Measurements from ENCODE around the gene FADS2.

Gene FADS2

GRCh38 chr11:61906522-61906909 is 78.4 kb downstream of the FADS2 start:
- TF ChIP-seq, protein P1, sequence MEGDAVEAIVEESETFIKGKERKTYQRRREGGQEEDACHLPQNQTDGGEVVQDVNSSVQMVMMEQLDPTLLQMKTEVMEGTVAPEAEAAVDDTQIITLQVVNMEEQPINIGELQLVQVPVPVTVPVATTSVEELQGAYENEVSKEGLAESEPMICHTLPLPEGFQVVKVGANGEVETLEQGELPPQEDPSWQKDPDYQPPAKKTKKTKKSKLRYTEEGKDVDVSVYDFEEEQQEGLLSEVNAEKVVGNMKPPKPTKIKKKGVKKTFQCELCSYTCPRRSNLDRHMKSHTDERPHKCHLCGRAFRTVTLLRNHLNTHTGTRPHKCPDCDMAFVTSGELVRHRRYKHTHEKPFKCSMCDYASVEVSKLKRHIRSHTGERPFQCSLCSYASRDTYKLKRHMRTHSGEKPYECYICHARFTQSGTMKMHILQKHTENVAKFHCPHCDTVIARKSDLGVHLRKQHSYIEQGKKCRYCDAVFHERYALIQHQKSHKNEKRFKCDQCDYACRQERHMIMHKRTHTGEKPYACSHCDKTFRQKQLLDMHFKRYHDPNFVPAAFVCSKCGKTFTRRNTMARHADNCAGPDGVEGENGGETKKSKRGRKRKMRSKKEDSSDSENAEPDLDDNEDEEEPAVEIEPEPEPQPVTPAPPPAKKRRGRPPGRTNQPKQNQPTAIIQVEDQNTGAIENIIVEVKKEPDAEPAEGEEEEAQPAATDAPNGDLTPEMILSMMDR (conservative IDR thresholded peaks at IDR 0.05; ENCODE audit: low read depth, low read length) = no peak
- no peak overlapping the region for H3K4me3 ChIP-seq (ENCODE audit: low read length)
- DNase-seq (ENCODE audit: low read depth) = no peak

GRCh38 chr11:61907282-61907681 is 79.2 kb downstream of the FADS2 start:
- H3K4me3 ChIP-seq (ENCODE audit: low read length) = no peak overlapping the region
- DNase-seq (ENCODE audit: low read depth) = no peak
- TF ChIP-seq, protein P1 (conservative IDR thresholded peaks at IDR 0.05; ENCODE audit: low read depth, low read length) = no peak

DNA sequence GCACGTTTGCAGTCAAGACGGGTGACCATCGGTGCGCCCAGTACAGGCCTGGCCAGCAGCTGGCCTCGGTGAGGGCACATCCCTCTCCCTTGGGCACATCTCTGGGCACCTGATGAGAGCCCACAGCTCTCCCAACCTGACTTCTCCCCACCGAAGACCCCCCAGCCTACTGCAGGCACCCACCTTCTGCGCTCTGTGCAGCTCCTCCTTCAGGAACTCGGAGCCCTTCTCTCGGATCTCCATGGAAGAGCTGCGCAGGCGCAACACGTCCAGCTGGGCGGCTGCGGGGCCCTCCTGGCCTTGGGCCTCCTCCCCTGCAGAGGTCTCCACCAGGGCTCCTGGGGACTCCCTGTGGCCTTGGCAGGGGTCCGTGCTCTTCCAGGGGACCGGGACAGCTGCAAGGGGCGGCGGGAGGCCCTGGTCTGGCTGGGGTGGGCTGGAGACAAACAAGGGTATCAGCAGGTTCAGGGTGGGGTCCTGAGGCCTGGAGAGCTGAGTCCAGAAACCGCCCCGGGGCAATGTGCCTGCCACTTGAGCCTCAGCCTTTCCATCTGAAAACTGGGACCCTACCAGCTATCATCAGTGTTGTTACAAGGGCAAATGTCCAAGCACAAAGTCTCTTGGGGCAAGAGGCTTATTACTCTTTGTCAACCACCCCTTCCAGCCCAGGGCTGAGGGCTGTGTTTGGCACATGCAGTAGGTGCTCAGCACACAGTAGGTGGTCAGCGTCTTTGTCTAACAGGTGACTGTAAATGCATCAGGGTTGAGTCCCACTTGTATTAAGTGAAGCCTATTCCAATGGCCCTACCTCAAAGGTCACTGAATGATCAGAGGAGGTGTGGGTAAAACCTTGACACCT is 80.0 kb downstream of the FADS2 start:
- no peak for DNase-seq (ENCODE audit: low read depth)
- TF ChIP-seq, protein P1 (conservative IDR thresholded peaks at IDR 0.05; ENCODE audit: low read depth, low read length) = no peak
- H3K4me3 ChIP-seq (ENCODE audit: low read length) = no peak overlapping the region

- no peak overlapping the region for H3K4me3 ChIP-seq (ENCODE audit: low read length)
- DNase-seq (ENCODE audit: low read depth) = no peak
- TF ChIP-seq, protein P1 (conservative IDR thresholded peaks at IDR 0.05; ENCODE audit: low read depth, low read length) = no peak
Observed at GRCh38 chr11:61908730-61909316, 80.7 kb downstream of the FADS2 start.

GRCh38 chr11:61910187-61911127 is 82.4 kb downstream of the FADS2 start:
- H3K4me3 ChIP-seq (ENCODE audit: low read length) = no peak overlapping the region
- TF ChIP-seq, protein P1 (conservative IDR thresholded peaks at IDR 0.05; ENCODE audit: low read depth, low read length) = no peak
- DNase-seq (ENCODE audit: low read depth) = no peak

DNA sequence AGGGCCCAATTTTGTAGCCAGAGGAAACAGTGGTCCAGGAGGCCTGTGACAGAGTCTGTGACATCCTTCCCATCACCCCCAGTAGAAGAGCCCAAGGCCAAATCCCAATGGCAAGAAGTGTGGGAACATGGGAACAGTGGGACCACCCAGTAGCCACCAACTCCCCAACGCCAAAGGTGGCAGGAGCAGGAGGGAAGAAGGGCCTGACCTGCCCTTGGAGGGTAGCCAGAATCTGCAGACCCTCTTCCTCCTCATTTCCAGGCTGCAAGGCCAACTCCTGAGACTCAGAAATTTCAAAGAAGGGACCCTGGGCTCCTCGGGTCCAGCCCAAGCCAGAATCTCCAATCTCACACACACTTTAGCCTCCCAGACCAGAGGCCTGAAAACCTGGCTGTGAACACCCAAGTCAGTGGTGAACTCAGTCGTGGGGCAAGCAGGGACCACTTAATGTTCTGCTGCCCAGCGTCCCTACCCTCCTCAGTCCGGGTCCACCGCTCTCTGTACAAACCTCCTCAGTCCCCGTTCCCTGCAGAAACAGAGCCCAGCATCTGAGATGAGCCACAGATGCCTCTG is 83.1 kb downstream of the FADS2 start:
- TF ChIP-seq, protein P1 (conservative IDR thresholded peaks at IDR 0.05; ENCODE audit: low read depth, low read length) = no peak
- DNase-seq (ENCODE audit: low read depth) = no peak

More for the DNA sequence above, 83.1 kb downstream of the FADS2 start:
- H3K4me3 ChIP-seq (ENCODE audit: low read length) = no peak overlapping the region
